ENCODE data around the gene CABP5. TPM values are rescaled to one million over a fixed set of nuclear protein-coding genes. Genes with fewer than 3 reads are reported as not detected.
A peak's percentile ranks its signal among the peaks of the same experiment; 100 is the strongest.

Gene CABP5
- polyA plus RNA-seq, 3 donors, result 0.17 TPM; not detected in 2

DNA sequence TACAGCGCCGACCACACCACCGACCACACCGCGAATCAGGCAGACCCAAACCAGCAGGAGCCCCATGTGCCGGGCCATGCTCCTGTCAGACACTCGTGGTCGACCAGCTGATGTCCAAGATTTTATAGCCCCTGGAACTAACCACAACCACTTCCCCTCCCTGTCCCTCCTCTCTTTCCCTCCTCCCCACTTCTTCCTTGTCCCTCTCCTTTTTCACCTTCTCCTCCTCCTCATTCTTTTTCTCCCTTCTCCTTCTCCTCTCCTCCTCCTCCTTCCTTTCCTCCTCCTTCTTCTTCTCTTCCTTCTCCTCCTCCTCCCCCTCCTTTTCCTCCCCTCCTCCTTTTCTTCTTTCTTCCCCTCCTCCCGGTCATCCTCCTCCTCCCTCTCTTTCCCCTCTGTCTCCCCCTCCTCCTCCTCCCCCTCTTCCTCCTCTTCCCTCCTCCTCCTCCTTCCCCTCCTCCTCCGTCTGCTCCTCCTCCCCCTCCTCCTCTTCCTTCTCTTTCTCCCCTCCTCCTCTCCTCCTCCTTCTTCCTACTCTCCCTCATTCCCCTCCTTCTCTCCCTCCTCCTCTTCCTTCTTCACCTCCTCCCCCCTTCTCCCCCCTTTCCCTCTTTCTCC, 52.6 kb downstream of the CABP5 start:
- 27% methylated on average over 10 of the region's 10 CpGs for WGBS (ENCODE audit: insufficient coverage)
- Histone ChIP-seq H3K79me2 (ENCODE audit: insufficient read depth, low read length) (no peaks in the 10 kb centered on the region), H3K27ac (ENCODE audit: low read depth in 1 of 2, low read length in 2 of 2) (no peak overlapping the region), H3K4me2 (replicated peaks; ENCODE audit: extremely low read depth, low read length, poor library complexity, severe bottlenecking) (no peak overlapping the region), H2AFZ (ENCODE audit: insufficient read depth, low read depth, low read length, poor library complexity, severe bottlenecking) (no peak overlapping the region), H4K20me1 (ENCODE audit: insufficient read depth, low read length) (no peaks in the 10 kb centered on the region), H3K4me1 (ENCODE audit: control insufficient read depth in 1 of 2, insufficient read depth in 2 of 2, low read length in 2 of 2) (no peaks in the 10 kb centered on the region), H3K27me3 (ENCODE audit: control insufficient read depth in 2 of 2, insufficient read depth in 2 of 2, low read length in 2 of 2) (peaks cover 0 to 2% of the 10 kb centered on the region in 2 donors), H3K36me3 (replicated peaks in 1 of 2; ENCODE audit: control insufficient read depth in 1 of 2, insufficient read depth in 2 of 2, low read length in 2 of 2) (no peaks in the 10 kb centered on the region), H3K4me3 (replicated peaks in 1 of 3; ENCODE audit: low read depth in 2 of 3, low read length in 3 of 3) (no peak overlapping the region), H3K9me3 (replicated peaks in 1 of 2; ENCODE audit: control insufficient read depth in 1 of 2, insufficient read depth in 1 of 2, low read length in 2 of 2) (no peaks in the 10 kb centered on the region), H3K9ac (ENCODE audit: insufficient read depth, low read length, poor library complexity, severe bottlenecking) (no peak overlapping the region)
- no peaks in the 10 kb centered on the region for H3K4me1 Mint-ChIP-seq
- H3K4me3 Mint-ChIP-seq, result peak overlapping the region in 1 of 2 donors; percentile 21
- TF ChIP-seq, protein P1, sequence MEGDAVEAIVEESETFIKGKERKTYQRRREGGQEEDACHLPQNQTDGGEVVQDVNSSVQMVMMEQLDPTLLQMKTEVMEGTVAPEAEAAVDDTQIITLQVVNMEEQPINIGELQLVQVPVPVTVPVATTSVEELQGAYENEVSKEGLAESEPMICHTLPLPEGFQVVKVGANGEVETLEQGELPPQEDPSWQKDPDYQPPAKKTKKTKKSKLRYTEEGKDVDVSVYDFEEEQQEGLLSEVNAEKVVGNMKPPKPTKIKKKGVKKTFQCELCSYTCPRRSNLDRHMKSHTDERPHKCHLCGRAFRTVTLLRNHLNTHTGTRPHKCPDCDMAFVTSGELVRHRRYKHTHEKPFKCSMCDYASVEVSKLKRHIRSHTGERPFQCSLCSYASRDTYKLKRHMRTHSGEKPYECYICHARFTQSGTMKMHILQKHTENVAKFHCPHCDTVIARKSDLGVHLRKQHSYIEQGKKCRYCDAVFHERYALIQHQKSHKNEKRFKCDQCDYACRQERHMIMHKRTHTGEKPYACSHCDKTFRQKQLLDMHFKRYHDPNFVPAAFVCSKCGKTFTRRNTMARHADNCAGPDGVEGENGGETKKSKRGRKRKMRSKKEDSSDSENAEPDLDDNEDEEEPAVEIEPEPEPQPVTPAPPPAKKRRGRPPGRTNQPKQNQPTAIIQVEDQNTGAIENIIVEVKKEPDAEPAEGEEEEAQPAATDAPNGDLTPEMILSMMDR (IDR thresholded peaks at IDR 0.05), result no peak
- DNase-seq, result no peak
- H3K36me3 Mint-ChIP-seq, result no peaks in the 10 kb centered on the region
- H3K9me3 Mint-ChIP-seq, result peaks cover 0 to 2% (median 0%) of the 10 kb centered on the region in 7 donors
- H3K27me3 Mint-ChIP-seq (ENCODE audit: low read depth in 3 of 3), result peaks cover 14 to 16% (median 16%) of the 10 kb centered on the region in 3 donors
- no peak overlapping the region for H3K27ac Mint-ChIP-seq
- intact Hi-C loops (cut with micrococcal nuclease), result no loop called here

Other genes with a start within 250 kb of the CABP5 start
- gene TPRX1, start 239.5 kb downstream of the CABP5 start, polyA plus RNA-seq, result not detected
- not detected for gene CRX, start 222.1 kb downstream of the CABP5 start, polyA plus RNA-seq
- not detected for gene TPRX2, start 184.8 kb downstream of the CABP5 start, polyA plus RNA-seq
- not detected for gene SULT2A1, start 157.8 kb downstream of the CABP5 start, polyA plus RNA-seq
- gene BSPH1, start 51.9 kb downstream of the CABP5 start, polyA plus RNA-seq, result not detected
- not detected for gene ELSPBP1, start 49.4 kb downstream of the CABP5 start, polyA plus RNA-seq
- gene PLA2G4C, start 66.7 kb upstream of the CABP5 start, polyA plus RNA-seq, result 10 to 100 TPM in 1 of 3 donors, 1 to 10 TPM in 2; 3.8 to 14.5 (median 8.5) TPM
- gene LIG1, start 126.3 kb upstream of the CABP5 start, polyA plus RNA-seq, result 10 to 100 TPM in 1 of 3 donors, 1 to 10 TPM in 2; 2.5 to 11.3 (median 3.6) TPM
- 1 to 10 TPM in 1 of 3 donors, under 1 TPM in 2; 0.28 to 2.5 (median 0.97) TPM for gene ZSWIM9, start 126.6 kb upstream of the CABP5 start, polyA plus RNA-seq
- gene CARD8, start 211.8 kb upstream of the CABP5 start, polyA plus RNA-seq, result 100 to 1,000 TPM in 1 of 3 donors, 10 to 100 TPM in 2; 76.4 to 122 (median 90.9) TPM
- not detected for gene ZNF114, start 226.0 kb upstream of the CABP5 start, polyA plus RNA-seq